Measurements from ENCODE around the gene EVI5L. TPM values are rescaled to one million over a fixed set of nuclear protein-coding genes. Genes with fewer than 3 reads are reported as not detected.
"Not testable (repeated sequence)": the region's sequence is repeated elsewhere in the genome, so short reads cannot be mapped to it uniquely, and the experiment has no call there.

EVI5L gene
- total RNA-seq, 1 experiment from 2014 or later, result 29.5 TPM

DNA sequence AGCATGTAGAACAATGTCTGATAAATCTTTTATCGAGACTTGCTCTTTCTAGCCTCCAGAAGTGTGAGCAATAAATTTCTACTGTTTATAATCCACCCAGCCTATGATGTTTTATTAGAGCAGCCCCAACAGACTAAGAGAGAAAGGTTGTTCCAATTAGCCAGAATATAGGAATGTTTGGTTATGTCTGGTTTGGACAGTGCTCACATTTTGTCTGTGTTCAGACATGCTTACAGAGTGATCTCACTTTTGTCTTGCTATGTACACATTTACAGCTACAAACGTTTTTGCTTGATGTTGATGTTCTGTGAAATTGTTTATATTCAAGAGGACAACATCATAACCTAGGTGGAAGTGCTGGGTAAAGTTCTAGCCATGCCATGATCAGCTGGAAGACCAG is 18.0 kb upstream of the EVI5L start:
- no peak overlapping the region for H3K9ac ChIP-seq (ENCODE audit: low read length)
- H3F3A ChIP-seq (ENCODE audit: low read length, unreplicated experiment), result peaks cover 3% of the 10 kb centered on the region
- BruUV-seq (replicated peaks), result no TSS peak
- H3K4me3 ChIP-seq (ENCODE audit: low read length), result no peak overlapping the region
- POLR2A ChIA-PET (ENCODE audit: unreplicated experiment), result no interaction called here
- no peaks in the 10 kb centered on the region for H4K20me1 ChIP-seq (ENCODE audit: low read length)
- CTCF ChIA-PET, result no interaction called here
- no peaks in the 10 kb centered on the region for H3K9me2 ChIP-seq (replicated peaks; ENCODE audit: low read length)
- no peak overlapping the region for H2AFZ ChIP-seq (ENCODE audit: low read length)
- no peak overlapping the region for H3K27ac ChIP-seq (ENCODE audit: low read length)
- peaks cover 14% of the 10 kb centered on the region for H3K4me1 ChIP-seq (ENCODE audit: insufficient read depth, low read length)
- intact Hi-C loops (cut with micrococcal nuclease), result no loop called here
- DNase-seq, result no peak
- peaks cover 9% of the 10 kb centered on the region; the same call in 1 of the 2 replicates for H3K9me3 ChIP-seq (ENCODE audit: low read length)
- no peaks in the 10 kb centered on the region for H3K79me2 ChIP-seq (ENCODE audit: low read length)
- no peak for TF ChIP-seq EZH2 (IDR thresholded peaks at IDR 0.05; ENCODE audit: low read length, unreplicated experiment)
- no peak for TF ChIP-seq EZH2phosphoT487 (IDR thresholded peaks at IDR 0.05; ENCODE audit: borderline replicate concordance, low read length)
- TF ChIP-seq, protein P1, sequence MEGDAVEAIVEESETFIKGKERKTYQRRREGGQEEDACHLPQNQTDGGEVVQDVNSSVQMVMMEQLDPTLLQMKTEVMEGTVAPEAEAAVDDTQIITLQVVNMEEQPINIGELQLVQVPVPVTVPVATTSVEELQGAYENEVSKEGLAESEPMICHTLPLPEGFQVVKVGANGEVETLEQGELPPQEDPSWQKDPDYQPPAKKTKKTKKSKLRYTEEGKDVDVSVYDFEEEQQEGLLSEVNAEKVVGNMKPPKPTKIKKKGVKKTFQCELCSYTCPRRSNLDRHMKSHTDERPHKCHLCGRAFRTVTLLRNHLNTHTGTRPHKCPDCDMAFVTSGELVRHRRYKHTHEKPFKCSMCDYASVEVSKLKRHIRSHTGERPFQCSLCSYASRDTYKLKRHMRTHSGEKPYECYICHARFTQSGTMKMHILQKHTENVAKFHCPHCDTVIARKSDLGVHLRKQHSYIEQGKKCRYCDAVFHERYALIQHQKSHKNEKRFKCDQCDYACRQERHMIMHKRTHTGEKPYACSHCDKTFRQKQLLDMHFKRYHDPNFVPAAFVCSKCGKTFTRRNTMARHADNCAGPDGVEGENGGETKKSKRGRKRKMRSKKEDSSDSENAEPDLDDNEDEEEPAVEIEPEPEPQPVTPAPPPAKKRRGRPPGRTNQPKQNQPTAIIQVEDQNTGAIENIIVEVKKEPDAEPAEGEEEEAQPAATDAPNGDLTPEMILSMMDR (conservative IDR thresholded peaks at IDR 0.05; ENCODE audit: low read depth, low read length), result no peak
- no peak overlapping the region for H3K4me2 ChIP-seq (ENCODE audit: low read length)
- no peaks in the 10 kb centered on the region for H3K27me3 ChIP-seq (ENCODE audit: low read length)
- H3K36me3 ChIP-seq (ENCODE audit: low read depth, low read length), result no peaks in the 10 kb centered on the region
- no peak for ATAC-seq

DNA sequence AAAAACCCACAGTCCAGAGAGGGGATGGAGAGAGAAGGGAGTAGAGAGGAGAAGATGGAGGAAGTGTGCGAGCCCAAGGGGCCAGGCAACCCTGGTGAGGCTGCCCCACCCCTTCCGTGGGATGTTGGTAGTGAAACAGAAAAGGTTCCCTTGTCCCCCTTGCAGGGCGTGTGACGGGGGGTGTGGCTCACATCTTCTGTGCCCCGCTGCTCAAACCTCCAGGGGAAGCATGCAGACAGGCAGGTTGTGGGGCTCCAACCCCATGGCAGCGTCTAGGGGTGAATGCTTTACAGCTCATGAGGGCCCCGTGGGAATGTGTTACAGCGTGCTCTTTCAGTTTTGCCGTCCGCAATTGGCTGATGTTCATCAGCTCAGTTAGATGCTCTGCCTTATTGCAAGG is 14.7 kb upstream of the EVI5L start:
- no peak for ATAC-seq
- no peak overlapping the region for H3K4me2 ChIP-seq (ENCODE audit: low read length)

GRCh38 chr19:7816040-7816439 is 14.0 kb upstream of the EVI5L start:
- H3F3A ChIP-seq (ENCODE audit: low read length, unreplicated experiment); H3K4me2 ChIP-seq (ENCODE audit: low read length); H4K20me1 ChIP-seq (ENCODE audit: low read length); H3K27ac ChIP-seq (ENCODE audit: low read length); DNase-seq; CTCF ChIA-PET; H3K27me3 ChIP-seq (ENCODE audit: low read length); H2AFZ ChIP-seq (ENCODE audit: low read length); BruUV-seq (replicated peaks); H3K36me3 ChIP-seq (ENCODE audit: low read depth, low read length); H3K4me1 ChIP-seq (ENCODE audit: insufficient read depth, low read length); ATAC-seq; H3K9ac ChIP-seq (ENCODE audit: low read length); H3K4me3 ChIP-seq (ENCODE audit: low read length); intact Hi-C loops (cut with micrococcal nuclease); POLR2A ChIA-PET (ENCODE audit: unreplicated experiment); H3K79me2 ChIP-seq (ENCODE audit: low read length); H3K9me2 ChIP-seq (replicated peaks; ENCODE audit: low read length): not testable (repeated sequence)
- H3K9me3 ChIP-seq (ENCODE audit: low read length), result peaks cover 11% of the 10 kb centered on the region; the same call in 1 of the 2 replicates

More for the DNA sequence above, 14.7 kb upstream of the EVI5L start:
- TF ChIP-seq EZH2phosphoT487 (IDR thresholded peaks at IDR 0.05; ENCODE audit: borderline replicate concordance, low read length) (no peak), EZH2 (IDR thresholded peaks at IDR 0.05; ENCODE audit: low read length, unreplicated experiment) (no peak)
- TF ChIP-seq, protein P1 (conservative IDR thresholded peaks at IDR 0.05; ENCODE audit: low read depth, low read length), result no peak
- no peak overlapping the region for H3K27ac ChIP-seq (ENCODE audit: low read length)
- no peak overlapping the region for H3K4me3 ChIP-seq (ENCODE audit: low read length)
- POLR2A ChIA-PET (ENCODE audit: unreplicated experiment), result no interaction called here
- CTCF ChIA-PET, result no interaction called here
- H3K36me3 ChIP-seq (ENCODE audit: low read depth, low read length), result no peaks in the 10 kb centered on the region
- H3K79me2 ChIP-seq (ENCODE audit: low read length), result no peaks in the 10 kb centered on the region
- no peaks in the 10 kb centered on the region for H3K27me3 ChIP-seq (ENCODE audit: low read length)
- no peaks in the 10 kb centered on the region for H3F3A ChIP-seq (ENCODE audit: low read length, unreplicated experiment)
- intact Hi-C loops (cut with micrococcal nuclease), result no loop called here
- no peak for DNase-seq
- no peaks in the 10 kb centered on the region for H4K20me1 ChIP-seq (ENCODE audit: low read length)
- no TSS peak for BruUV-seq (replicated peaks)
- H3K9me3 ChIP-seq (ENCODE audit: low read length), result peaks cover 17% of the 10 kb centered on the region; the same call in 1 of the 2 replicates
- H2AFZ ChIP-seq (ENCODE audit: low read length), result no peak overlapping the region
- no peaks in the 10 kb centered on the region for H3K4me1 ChIP-seq (ENCODE audit: insufficient read depth, low read length)
- H3K9ac ChIP-seq (ENCODE audit: low read length), result no peak overlapping the region
- no peaks in the 10 kb centered on the region for H3K9me2 ChIP-seq (replicated peaks; ENCODE audit: low read length)
